Panc1 (cell line): ENCODE measurements around the gene OTOGL. TPM values are rescaled to one million over a fixed set of nuclear protein-coding genes. Genes with fewer than 3 reads are reported as not detected.

Experiments used
- ATAC-seq: fragments of 200-7000 bp; cut with Tn5 transposase; 2 replicates; pipeline ENCODE4 v1.9.1; 2020; ENCODE audit warnings: mild to moderate bottlenecking, moderate library complexity
- BruUV-seq: library from RNA; stranded (reverse); fragments of 400-500 nt; replicated peaks from 2 replicates; lab custom pipeline; 2021; lab: Mats Ljungman, UMichigan
- CTCF ChIA-PET: fragments of 300-600 bp; sonication (Branson Sonifier 250); formaldehyde crosslinking; loops from one replicate; lab custom pipeline; 2022; ENCODE audit warnings: antibody characterized with exemption; lab: Charles Lee
- POLR2A ChIA-PET: fragments of 300-600 bp; sonication (Branson Sonifier 250); formaldehyde crosslinking; loops from one replicate; lab custom pipeline; 2022; ENCODE audit warnings: antibody characterized with exemption; lab: Charles Lee
- DNase-seq: peaks from one replicate; pipeline ENCODE4 v3.0.0-alpha.2; 2010; ENCODE audit warnings: low read depth, low spot score
- H3K27ac ChIP-seq: 2 replicates; pipeline ENCODE4 v1.5.1; 2011; ENCODE audit warnings: mild to moderate bottlenecking, low read length, inconsistent platforms
- H3K27me3 ChIP-seq: fragments of 200-500 bp; sonication (Bioruptor generic); 2 replicates; pipeline ENCODE4 v1.6.0; 2014; ENCODE audit warnings: low read length, inconsistent platforms; ENCODE audit not compliant: control insufficient read depth, insufficient read depth
- H3K36me3 ChIP-seq: fragments of 200-500 bp; sonication (Bioruptor generic); 2 replicates; pipeline ENCODE4 v1.5.1; 2014; ENCODE audit warnings: inconsistent platforms, mild to moderate bottlenecking, low read length, moderate library complexity; ENCODE audit not compliant: control insufficient read depth, insufficient read depth
- H3K4me1 ChIP-seq: 2 replicates; pipeline ENCODE4 v1.5.1; 2011; ENCODE audit warnings: inconsistent platforms, mild to moderate bottlenecking, low read length, moderate library complexity; ENCODE audit not compliant: control insufficient read depth, insufficient read depth
- H3K4me3 ChIP-seq, 2 experiments: 2 replicates each; pipeline ENCODE4 v1.5.1; 2011 to 2012; ENCODE audit warnings: low read depth in 2 of 2, low read length in 2 of 2, mild to moderate bottlenecking in 2 of 2, inconsistent platforms in 1 of 2, moderate library complexity in 1 of 2
- H3K9me3 ChIP-seq: fragments of 200-500 bp; sonication (Bioruptor generic); 2 replicates; pipeline ENCODE4 v1.5.1; 2014; ENCODE audit warnings: low read depth, mild to moderate bottlenecking, inconsistent platforms, low read length, moderate library complexity; ENCODE audit not compliant: control insufficient read depth, insufficient read depth
- POLR2AphosphoS5 ChIP-seq: IDR thresholded peaks from 2 replicates; pipeline ENCODE4 v1.6.1; 2012; ENCODE audit warnings: mild to moderate bottlenecking, low read depth, low read length, moderate library complexity
- SIN3A ChIP-seq: IDR thresholded peaks from 2 replicates; pipeline ENCODE4 v1.6.1; 2012; ENCODE audit warnings: low read depth, mild to moderate bottlenecking, low read length, moderate library complexity, borderline replicate concordance; ENCODE audit not compliant: insufficient read depth
- TCF7L2 ChIP-seq: IDR thresholded peaks from 2 replicates; pipeline ENCODE4 v1.6.1; 2011; ENCODE audit warnings: mild to moderate bottlenecking, low read depth, low read length, inconsistent platforms
- in situ Hi-C: cut with HindIII; loops from 2 replicates; pipeline ENCODE4 v1.10.0; 2016; ENCODE audit warnings: low sequenced_read_pairs, low pct_unique_long_range_greater_than_20kb
- intact Hi-C: fragments of 100-400 bp; cut with micrococcal nuclease; formaldehyde crosslinking; loops from one replicate; pipeline ENCODE4 v1.10.0; 2022; ENCODE audit not compliant: unreplicated experiment
- total RNA-seq: library from RNA; stranded (reverse); gene quantifications from one replicate; pipeline ENCODE4 v1.2.1, GENCODE V29; 2021; ENCODE audit not compliant: unreplicated experiment
- TF ChIP-seq, protein P1 (sequence below), 2 experiments: IDR thresholded peaks; 2 replicates each; pipeline ENCODE4 v1.6.1; 2011 to 2012; ENCODE audit warnings: low read depth in 2 of 2, control low read depth in 1 of 2, low read length in 1 of 2, mild to moderate bottlenecking in 1 of 2, moderate library complexity in 1 of 2; ENCODE audit not compliant: insufficient read depth in 1 of 2
- TF ChIP-seq, protein P2 (sequence below): fragments of 450-650 bp; IDR thresholded peaks from 2 replicates; pipeline ENCODE4 v1.5.1; 2017; ENCODE audit warnings: mild to moderate bottlenecking

The OTOGL gene
- total RNA-seq, 1 experiment from 2014 or later = not detected

DNA sequence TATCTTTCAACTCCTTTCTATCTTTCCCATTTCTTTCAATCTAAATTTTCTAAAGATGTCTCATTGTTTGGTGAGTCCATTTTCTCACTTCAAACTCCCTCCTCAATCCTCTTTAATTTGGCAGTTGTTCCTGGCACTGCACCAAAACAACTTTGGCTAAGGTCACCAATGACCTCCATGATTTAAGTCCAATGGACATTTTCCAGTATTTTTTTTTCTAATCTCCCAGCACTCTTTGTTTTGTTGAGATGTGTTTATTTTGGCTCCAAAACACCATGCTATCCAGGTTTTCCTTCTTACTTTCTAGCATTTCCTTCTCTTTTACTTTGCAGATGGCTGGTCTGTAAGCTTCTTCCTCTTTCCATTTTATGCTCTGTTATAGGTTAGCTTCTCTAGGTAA, 42.5 kb upstream of the OTOGL start:
- TF ChIP-seq, protein P1, sequence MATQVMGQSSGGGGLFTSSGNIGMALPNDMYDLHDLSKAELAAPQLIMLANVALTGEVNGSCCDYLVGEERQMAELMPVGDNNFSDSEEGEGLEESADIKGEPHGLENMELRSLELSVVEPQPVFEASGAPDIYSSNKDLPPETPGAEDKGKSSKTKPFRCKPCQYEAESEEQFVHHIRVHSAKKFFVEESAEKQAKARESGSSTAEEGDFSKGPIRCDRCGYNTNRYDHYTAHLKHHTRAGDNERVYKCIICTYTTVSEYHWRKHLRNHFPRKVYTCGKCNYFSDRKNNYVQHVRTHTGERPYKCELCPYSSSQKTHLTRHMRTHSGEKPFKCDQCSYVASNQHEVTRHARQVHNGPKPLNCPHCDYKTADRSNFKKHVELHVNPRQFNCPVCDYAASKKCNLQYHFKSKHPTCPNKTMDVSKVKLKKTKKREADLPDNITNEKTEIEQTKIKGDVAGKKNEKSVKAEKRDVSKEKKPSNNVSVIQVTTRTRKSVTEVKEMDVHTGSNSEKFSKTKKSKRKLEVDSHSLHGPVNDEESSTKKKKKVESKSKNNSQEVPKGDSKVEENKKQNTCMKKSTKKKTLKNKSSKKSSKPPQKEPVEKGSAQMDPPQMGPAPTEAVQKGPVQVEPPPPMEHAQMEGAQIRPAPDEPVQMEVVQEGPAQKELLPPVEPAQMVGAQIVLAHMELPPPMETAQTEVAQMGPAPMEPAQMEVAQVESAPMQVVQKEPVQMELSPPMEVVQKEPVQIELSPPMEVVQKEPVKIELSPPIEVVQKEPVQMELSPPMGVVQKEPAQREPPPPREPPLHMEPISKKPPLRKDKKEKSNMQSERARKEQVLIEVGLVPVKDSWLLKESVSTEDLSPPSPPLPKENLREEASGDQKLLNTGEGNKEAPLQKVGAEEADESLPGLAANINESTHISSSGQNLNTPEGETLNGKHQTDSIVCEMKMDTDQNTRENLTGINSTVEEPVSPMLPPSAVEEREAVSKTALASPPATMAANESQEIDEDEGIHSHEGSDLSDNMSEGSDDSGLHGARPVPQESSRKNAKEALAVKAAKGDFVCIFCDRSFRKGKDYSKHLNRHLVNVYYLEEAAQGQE (IDR thresholded peaks at IDR 0.05; ENCODE audit: insufficient read depth in 1 of 2, low read depth in 2 of 2, low read length in 1 of 2) = no peak
- TF ChIP-seq, protein P2, sequence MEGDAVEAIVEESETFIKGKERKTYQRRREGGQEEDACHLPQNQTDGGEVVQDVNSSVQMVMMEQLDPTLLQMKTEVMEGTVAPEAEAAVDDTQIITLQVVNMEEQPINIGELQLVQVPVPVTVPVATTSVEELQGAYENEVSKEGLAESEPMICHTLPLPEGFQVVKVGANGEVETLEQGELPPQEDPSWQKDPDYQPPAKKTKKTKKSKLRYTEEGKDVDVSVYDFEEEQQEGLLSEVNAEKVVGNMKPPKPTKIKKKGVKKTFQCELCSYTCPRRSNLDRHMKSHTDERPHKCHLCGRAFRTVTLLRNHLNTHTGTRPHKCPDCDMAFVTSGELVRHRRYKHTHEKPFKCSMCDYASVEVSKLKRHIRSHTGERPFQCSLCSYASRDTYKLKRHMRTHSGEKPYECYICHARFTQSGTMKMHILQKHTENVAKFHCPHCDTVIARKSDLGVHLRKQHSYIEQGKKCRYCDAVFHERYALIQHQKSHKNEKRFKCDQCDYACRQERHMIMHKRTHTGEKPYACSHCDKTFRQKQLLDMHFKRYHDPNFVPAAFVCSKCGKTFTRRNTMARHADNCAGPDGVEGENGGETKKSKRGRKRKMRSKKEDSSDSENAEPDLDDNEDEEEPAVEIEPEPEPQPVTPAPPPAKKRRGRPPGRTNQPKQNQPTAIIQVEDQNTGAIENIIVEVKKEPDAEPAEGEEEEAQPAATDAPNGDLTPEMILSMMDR = no peak
- TF ChIP-seq TCF7L2 = no peak
- no peak for TF ChIP-seq SIN3A
- TF ChIP-seq POLR2AphosphoS5 = no peak
- in situ Hi-C loops = no loop called here
- Histone ChIP-seq H3K27me3 (no peaks in the 10 kb centered on the region), H3K4me3 (no peak overlapping the region), H3K27ac (no peak overlapping the region), H3K9me3 (no peaks in the 10 kb centered on the region), H3K4me1 (no peaks in the 10 kb centered on the region), H3K36me3 (no peaks in the 10 kb centered on the region)
- DNase-seq (no peak), ATAC-seq (no peak)
- no TSS peak for BruUV-seq
- CTCF ChIA-PET = no interaction called here
- intact Hi-C loops = no loop called here
- POLR2A ChIA-PET = no interaction called here

DNA sequence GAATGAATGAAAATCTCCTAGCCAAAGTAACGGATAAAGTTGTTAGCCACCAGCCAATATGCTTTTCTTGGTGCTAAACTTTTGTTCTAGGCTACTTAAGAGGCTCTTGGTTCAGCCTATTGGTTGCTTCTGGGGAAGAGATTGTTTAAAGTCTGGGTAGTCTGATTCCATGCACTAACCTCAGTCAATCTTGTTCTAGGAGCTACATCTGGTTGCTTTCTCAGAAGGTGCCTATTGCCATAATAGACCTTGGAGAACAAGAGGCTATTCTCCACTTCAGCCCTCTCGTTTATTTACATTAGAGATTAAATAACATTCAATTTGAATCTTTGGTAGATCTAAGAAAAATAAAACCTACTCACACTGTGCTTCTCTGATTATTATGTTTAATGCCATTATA, 40.8 kb upstream of the OTOGL start:
- Histone ChIP-seq H3K4me1 (no peaks in the 10 kb centered on the region), H3K27me3 (no peaks in the 10 kb centered on the region)
- POLR2A ChIA-PET = no interaction called here

More for the DNA sequence above, 40.8 kb upstream of the OTOGL start:
- H3K36me3 ChIP-seq = no peaks in the 10 kb centered on the region
- TF ChIP-seq TCF7L2 (no peak), SIN3A (no peak), POLR2AphosphoS5 (no peak)
- TF ChIP-seq, protein P1 (IDR thresholded peaks at IDR 0.05; ENCODE audit: insufficient read depth in 1 of 2, low read depth in 2 of 2, low read length in 1 of 2) = no peak
- TF ChIP-seq, protein P2 = no peak
- no peaks in the 10 kb centered on the region for H3K9me3 ChIP-seq
- DNase-seq = no peak
- H3K4me3 ChIP-seq = no peak overlapping the region
- no peak overlapping the region for H3K27ac ChIP-seq
- CTCF ChIA-PET = no interaction called here
- in situ Hi-C loops (no loop called here), intact Hi-C loops (no loop called here)
- no TSS peak for BruUV-seq
- ATAC-seq = no peak
